ENCODE data around the gene GPR153.

- TF ChIP-seq ZNF274 (IDR thresholded peaks at IDR 0.05; ENCODE audit: low read depth, low read length), result no peak
- no peak for TF ChIP-seq YY1 (IDR thresholded peaks at IDR 0.05; ENCODE audit: insufficient read depth, insufficient read length)
- no peak for TF ChIP-seq SUZ12 (IDR thresholded peaks at IDR 0.05; ENCODE audit: extremely low read depth, insufficient read depth, insufficient read length)
Measured at GRCh38 chr1:6251681-6252373, 9.1 kb downstream of the GPR153 start.

Measured in NT2/D1 (cell line).